Neural progenitor cell (in vitro differentiated cells): Measurements from ENCODE around the gene CACNG5. TPM values are rescaled to one million over a fixed set of nuclear protein-coding genes. Genes with fewer than 3 reads are reported as not detected.

Experiments used
- DNase-seq: peaks from one replicate; pipeline ENCODE4 v3.0.0-alpha.2; 2016; ENCODE audit warnings: low spot score
- H2AFZ ChIP-seq: fragments of 200-600 bp; sonication (generic); replicated peaks from 2 replicates; pipeline ENCODE4 v1.6.1; 2016; ENCODE audit warnings: antibody characterized with exemption
- H3F3A ChIP-seq: fragments of 200-600 bp; sonication (generic); 2 replicates; pipeline ENCODE4 v1.6.1; 2016; ENCODE audit warnings: antibody characterized with exemption, low read depth
- H3K27ac ChIP-seq: fragments of 200-600 bp; sonication (generic); 2 replicates; pipeline ENCODE4 v1.5.1; 2016; ENCODE audit warnings: mild to moderate bottlenecking
- H3K27me3 ChIP-seq: fragments of 200-600 bp; sonication (generic); 2 replicates; pipeline ENCODE4 v1.6.1; 2016; ENCODE audit warnings: mild to moderate bottlenecking, moderate library complexity
- H3K36me3 ChIP-seq: fragments of 200-600 bp; sonication (generic); 2 replicates; pipeline ENCODE4 v1.5.1; 2016
- H3K4me1 ChIP-seq: fragments of 200-600 bp; sonication (generic); 2 replicates; pipeline ENCODE4 v1.6.1; 2016; ENCODE audit warnings: mixed run types
- H3K4me2 ChIP-seq: fragments of 200-600 bp; sonication (generic); 2 replicates; pipeline ENCODE4 v1.6.1; 2016
- H3K4me3 ChIP-seq: fragments of 200-600 bp; sonication (generic); 2 replicates; pipeline ENCODE4 v1.5.1; 2016
- H3K79me2 ChIP-seq: fragments of 200-600 bp; sonication (generic); 2 replicates; pipeline ENCODE4 v1.6.1; 2016; ENCODE audit warnings: low read depth
- H3K9ac ChIP-seq: fragments of 200-600 bp; sonication (generic); 2 replicates; pipeline ENCODE4 v1.6.1; 2016
- H3K9me3 ChIP-seq: fragments of 200-600 bp; sonication (generic); 2 replicates; pipeline ENCODE4 v1.5.1; 2016; ENCODE audit warnings: low read depth
- H4K20me1 ChIP-seq: fragments of 200-600 bp; sonication (generic); 2 replicates; pipeline ENCODE4 v1.6.1; 2016; ENCODE audit warnings: low read depth
- H3K27ac Mint-ChIP-seq: 3 replicates; pipeline ENCODE4 v1.8.0; 2021; ENCODE audit warnings: mixed read lengths
- H3K27me3 Mint-ChIP-seq: 2 replicates; pipeline ENCODE4 v1.8.0; 2022; ENCODE audit warnings: low read depth, mild to moderate bottlenecking, inconsistent platforms, moderate library complexity, mixed read lengths; ENCODE audit not compliant: insufficient read depth
- H3K36me3 Mint-ChIP-seq: 3 replicates; pipeline ENCODE4 v1.8.0; 2021; ENCODE audit warnings: mixed read lengths
- H3K4me1 Mint-ChIP-seq: 3 replicates; pipeline ENCODE4 v1.8.0; 2021; ENCODE audit warnings: mixed read lengths
- H3K4me3 Mint-ChIP-seq: 3 replicates; pipeline ENCODE4 v1.8.0; 2021; ENCODE audit warnings: mild to moderate bottlenecking, moderate library complexity, mixed read lengths
- H3K9me3 Mint-ChIP-seq: 3 replicates; pipeline ENCODE4 v1.8.0; 2020; ENCODE audit warnings: mixed read lengths
- CTCF ChIP-seq: fragments of 200-600 bp; sonication (generic); IDR thresholded peaks from 2 replicates; pipeline ENCODE4 v1.5.1; 2017; ENCODE audit warnings: antibody characterized with exemption, mild to moderate bottlenecking
- EZH2 ChIP-seq: fragments of 200-600 bp; sonication (generic); IDR thresholded peaks from 2 replicates; pipeline ENCODE4 v1.6.1; 2017; ENCODE audit warnings: antibody characterized with exemption, mild to moderate bottlenecking, moderate library complexity
- EZH2phosphoT487 ChIP-seq: fragments of 200-600 bp; sonication (generic); IDR thresholded peaks from 2 replicates; pipeline ENCODE4 v1.6.1; 2017; ENCODE audit warnings: antibody characterized with exemption
- total RNA-seq: library from RNA; depleted of rRNA; stranded (reverse); fragments of >200 nt; gene quantifications from 2 replicates; pipeline ENCODE4 v1.2.3, GENCODE V29; 2015; ENCODE audit warnings: low replicate concordance

The CACNG5 gene
- total RNA-seq, 1 donor from 2014 or later = not detected

GRCh38 chr17:66826856-66827255 lies 8.1 kb upstream of the CACNG5 start:
- peaks cover 25% of the 10 kb centered on the region for H3K4me1 Mint-ChIP-seq
- no peaks in the 10 kb centered on the region for H3K79me2 ChIP-seq
- peaks cover 17% of the 10 kb centered on the region for H3K27me3 Mint-ChIP-seq

GRCh38 chr17:66829386-66829864 lies 5.5 kb upstream of the CACNG5 start:
- Mint-ChIP-seq H3K4me1 (peaks cover 37% of the 10 kb centered on the region), H3K27ac (peak overlapping the region; percentile 87), H3K4me3 (peak overlapping the region; percentile 59), H3K36me3 (no peaks in the 10 kb centered on the region), H3K9me3 (no peaks in the 10 kb centered on the region), H3K27me3 (peaks cover 38% of the 10 kb centered on the region)
- Histone ChIP-seq H3K27me3 (peaks cover 22% of the 10 kb centered on the region), H3K36me3 (no peaks in the 10 kb centered on the region), H3K4me1 (peaks cover 11% of the 10 kb centered on the region), H3F3A (peaks cover 19% of the 10 kb centered on the region), H4K20me1 (peaks cover 17% of the 10 kb centered on the region), H3K9me3 (no peaks in the 10 kb centered on the region), H3K4me3 (no peak overlapping the region), H3K79me2 (no peaks in the 10 kb centered on the region), H3K9ac (no peak overlapping the region), H3K27ac (no peak overlapping the region), H3K4me2 (peak overlapping the region; percentile 25), H2AFZ (no peak overlapping the region)
- no peak for TF ChIP-seq EZH2phosphoT487
- no peak for TF ChIP-seq CTCF
- no peak for TF ChIP-seq EZH2
- DNase-seq = peak; percentile 87

More at GRCh38 chr17:66826856-66827255, 8.1 kb upstream of the CACNG5 start:
- Mint-ChIP-seq H3K27ac (no peak overlapping the region), H3K36me3 (no peaks in the 10 kb centered on the region), H3K9me3 (no peaks in the 10 kb centered on the region), H3K4me3 (no peak overlapping the region)
- Histone ChIP-seq H3K9me3 (no peaks in the 10 kb centered on the region), H3F3A (peaks cover 19% of the 10 kb centered on the region), H3K27me3 (peaks cover 5% of the 10 kb centered on the region), H3K9ac (no peak overlapping the region), H3K4me2 (no peak overlapping the region), H4K20me1 (peaks cover 17% of the 10 kb centered on the region), H2AFZ (no peak overlapping the region), H3K27ac (no peak overlapping the region), H3K4me3 (no peak overlapping the region), H3K4me1 (peaks cover 11% of the 10 kb centered on the region), H3K36me3 (no peaks in the 10 kb centered on the region)
- no peak for DNase-seq
- TF ChIP-seq CTCF (no peak), EZH2phosphoT487 (no peak), EZH2 (no peak)

GRCh38 chr17:66829883-66830282 lies 5.0 kb upstream of the CACNG5 start:
- no peak overlapping the region for H2AFZ ChIP-seq
- H3F3A ChIP-seq = peaks cover 19% of the 10 kb centered on the region
- H3K4me2 ChIP-seq = peak overlapping the region; percentile 21
- H3K27ac Mint-ChIP-seq = no peak overlapping the region
- H3K36me3 ChIP-seq = no peaks in the 10 kb centered on the region
- H3K9ac ChIP-seq = no peak overlapping the region
- peaks cover 17% of the 10 kb centered on the region for H4K20me1 ChIP-seq
- H3K4me3 Mint-ChIP-seq = peak overlapping the region; percentile 65
- no peak overlapping the region for H3K4me3 ChIP-seq
- H3K27ac ChIP-seq = no peak overlapping the region
- H3K79me2 ChIP-seq = no peaks in the 10 kb centered on the region
- TF ChIP-seq EZH2 (no peak), CTCF (no peak), EZH2phosphoT487 (no peak)
- no peaks in the 10 kb centered on the region for H3K9me3 ChIP-seq
- peak; percentile 61 for DNase-seq
- peaks cover 34% of the 10 kb centered on the region for H3K27me3 Mint-ChIP-seq
- peaks cover 40% of the 10 kb centered on the region for H3K4me1 Mint-ChIP-seq
- no peaks in the 10 kb centered on the region for H3K36me3 Mint-ChIP-seq
- H3K27me3 ChIP-seq = peaks cover 27% of the 10 kb centered on the region
- H3K9me3 Mint-ChIP-seq = no peaks in the 10 kb centered on the region
- H3K4me1 ChIP-seq = peaks cover 14% of the 10 kb centered on the region
